Breast epithelium (tissue), 4 donors: Measurements from ENCODE around the gene CLMP. TPM values are rescaled to one million over a fixed set of nuclear protein-coding genes. Genes with fewer than 3 reads are reported as not detected.
"Not testable (repeated sequence)": the region's sequence is repeated elsewhere in the genome, so short reads cannot be mapped to it uniquely, and the experiment has no call there.

ENCODE experiments used
- DNase-seq, 2 donors: peaks; one replicate each; pipeline ENCODE4 v3.0.0-alpha.2; 2019; ENCODE audit warnings: low spot score in 2 of 2
- H3K27ac ChIP-seq, 2 donors: fragments of 200-600 bp; sonication (generic) in 1 of 2; one replicate each; pipeline ENCODE4 v1.5.1; 2016 to 2019; ENCODE audit warnings: mild to moderate bottlenecking in 1 of 2
- H3K27me3 ChIP-seq, 2 donors: fragments of 200-600 bp; sonication (generic) in 1 of 2; one replicate each; pipeline versions ENCODE4 v1.5.1 to v1.6.0; 2017 to 2019; ENCODE audit warnings: control low read depth in 1 of 2, mild to moderate bottlenecking in 1 of 2
- H3K36me3 ChIP-seq: fragments of 200-600 bp; one replicate; pipeline ENCODE4 v1.5.1; 2019
- H3K4me1 ChIP-seq, 2 donors: fragments of 200-600 bp; sonication (generic); one replicate each; pipeline ENCODE4 v1.5.1; 2016 to 2019; ENCODE audit warnings: control low read depth in 1 of 2
- H3K4me3 ChIP-seq, 3 donors: fragments of 200-600 bp; sonication (generic); 1 replicate in 2 of 3; 2 replicates in 1 of 3; pipeline ENCODE4 v1.5.1; 2016 to 2019; ENCODE audit warnings: mild to moderate bottlenecking in 3 of 3, moderate library complexity in 2 of 3
- H3K9me3 ChIP-seq, 2 donors: fragments of 200-600 bp; sonication (generic) in 1 of 2; one replicate each; pipeline ENCODE4 v1.5.1; 2016 to 2019; ENCODE audit warnings: control low read depth in 1 of 2
- POLR2A ChIP-seq: fragments of 450-650 bp; IDR thresholded peaks from one replicate; pipeline ENCODE4 v1.6.1; 2016; ENCODE audit warnings: antibody characterized with exemption, mild to moderate bottlenecking, moderate library complexity
- POLR2AphosphoS5 ChIP-seq, 3 donors: sonication (generic); formaldehyde crosslinking; IDR thresholded peaks; one replicate each; pipeline ENCODE4 v1.6.1; 2017; ENCODE audit warnings: antibody characterized with exemption in 3 of 3
- intact Hi-C: fragments of 100-400 bp; cut with DNase I; formaldehyde crosslinking; loops from one replicate; pipeline ENCODE4 v1.15.1; 2023; ENCODE audit warnings: low total_unique reads
- total RNA-seq, 3 donors: library from RNA; depleted of rRNA; stranded (reverse); fragments of >200 nt; gene quantifications; one replicate each; pipeline ENCODE4 v1.1.0, GENCODE V29; 2016
- TF ChIP-seq, protein P1 (sequence below), 3 donors: fragments of 450-650 bp; IDR thresholded peaks; one replicate each; pipeline ENCODE4 v1.5.1; 2016 to 2017; ENCODE audit warnings: antibody characterized with exemption in 3 of 3, mild to moderate bottlenecking in 3 of 3, moderate library complexity in 3 of 3

The CLMP gene
- total RNA-seq, 3 donors from 2014 or later = 70.8 to 241 (median 82.9) TPM

- H3K4me3 ChIP-seq = no peak overlapping the region
- H3K36me3 ChIP-seq = no peaks in the 10 kb centered on the region
- no peaks in the 10 kb centered on the region for H3K4me1 ChIP-seq
- TF ChIP-seq POLR2A = no peak
- no peak overlapping the region for H3K27ac ChIP-seq
- DNase-seq = no peak
- no peaks in the 10 kb centered on the region for H3K9me3 ChIP-seq
- intact Hi-C loops = no loop called here
- no peaks in the 10 kb centered on the region for H3K27me3 ChIP-seq
These were observed 55.8 kb downstream of the CLMP start for GRCh38 chr11:123139206-123139605.

DNA sequence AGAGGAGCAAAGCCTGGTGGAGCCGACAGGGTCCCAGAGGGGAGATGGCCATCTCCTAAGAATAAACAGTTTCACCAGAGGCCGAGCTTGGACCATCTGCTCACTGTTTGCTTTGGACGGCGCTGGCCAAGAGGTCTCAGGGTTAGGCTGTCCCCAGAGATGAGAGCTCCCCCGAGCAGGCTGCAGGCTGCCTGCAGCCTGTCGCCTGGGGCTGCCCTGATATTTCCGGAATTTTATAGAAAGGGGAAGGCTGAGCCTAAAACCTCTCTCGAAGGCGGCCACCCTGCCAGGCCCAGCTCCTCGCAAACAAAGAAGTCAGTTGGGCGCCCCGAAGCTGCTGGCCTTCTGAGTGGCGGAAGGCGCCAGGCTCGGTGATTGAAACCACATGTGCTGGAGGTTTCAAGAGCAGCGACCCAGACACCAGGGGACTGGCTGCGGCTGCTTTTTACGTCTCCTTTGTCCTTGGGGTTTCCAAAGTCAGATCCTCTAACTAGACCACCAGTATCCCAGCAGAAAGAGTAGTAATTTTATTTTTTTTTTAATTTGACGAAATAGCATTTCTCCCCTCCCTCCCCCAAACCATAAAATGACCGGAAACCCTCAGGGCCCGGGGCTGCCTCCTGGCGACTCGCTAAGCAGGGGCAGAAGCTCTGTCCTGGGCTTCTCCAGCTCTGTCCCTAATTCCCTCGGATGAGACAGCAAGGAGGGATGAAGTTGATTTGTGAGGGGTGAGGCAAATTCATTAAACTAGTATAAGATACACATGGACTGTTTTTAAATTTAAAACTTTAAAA is 57.4 kb downstream of the CLMP start:
- Histone ChIP-seq H3K4me1 (no peaks in the 10 kb centered on the region), H3K36me3 (no peaks in the 10 kb centered on the region), H3K9me3 (no peaks in the 10 kb centered on the region), H3K4me3 (peak overlapping the region; percentile 1 to 48 (median 10)), H3K27me3 (no peaks in the 10 kb centered on the region), H3K27ac (peak overlapping the region in 1 of 2 donors; percentile 80)
- intact Hi-C loops = no loop called here
- peak in 1 of 3 donors; percentile 19 for TF ChIP-seq POLR2AphosphoS5 (IDR thresholded peaks at IDR 0.05)
- TF ChIP-seq, protein P1, sequence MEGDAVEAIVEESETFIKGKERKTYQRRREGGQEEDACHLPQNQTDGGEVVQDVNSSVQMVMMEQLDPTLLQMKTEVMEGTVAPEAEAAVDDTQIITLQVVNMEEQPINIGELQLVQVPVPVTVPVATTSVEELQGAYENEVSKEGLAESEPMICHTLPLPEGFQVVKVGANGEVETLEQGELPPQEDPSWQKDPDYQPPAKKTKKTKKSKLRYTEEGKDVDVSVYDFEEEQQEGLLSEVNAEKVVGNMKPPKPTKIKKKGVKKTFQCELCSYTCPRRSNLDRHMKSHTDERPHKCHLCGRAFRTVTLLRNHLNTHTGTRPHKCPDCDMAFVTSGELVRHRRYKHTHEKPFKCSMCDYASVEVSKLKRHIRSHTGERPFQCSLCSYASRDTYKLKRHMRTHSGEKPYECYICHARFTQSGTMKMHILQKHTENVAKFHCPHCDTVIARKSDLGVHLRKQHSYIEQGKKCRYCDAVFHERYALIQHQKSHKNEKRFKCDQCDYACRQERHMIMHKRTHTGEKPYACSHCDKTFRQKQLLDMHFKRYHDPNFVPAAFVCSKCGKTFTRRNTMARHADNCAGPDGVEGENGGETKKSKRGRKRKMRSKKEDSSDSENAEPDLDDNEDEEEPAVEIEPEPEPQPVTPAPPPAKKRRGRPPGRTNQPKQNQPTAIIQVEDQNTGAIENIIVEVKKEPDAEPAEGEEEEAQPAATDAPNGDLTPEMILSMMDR (IDR thresholded peaks at IDR 0.05) = no peak
- DNase-seq = peak in 1 of 2 donors; percentile 55

DNA sequence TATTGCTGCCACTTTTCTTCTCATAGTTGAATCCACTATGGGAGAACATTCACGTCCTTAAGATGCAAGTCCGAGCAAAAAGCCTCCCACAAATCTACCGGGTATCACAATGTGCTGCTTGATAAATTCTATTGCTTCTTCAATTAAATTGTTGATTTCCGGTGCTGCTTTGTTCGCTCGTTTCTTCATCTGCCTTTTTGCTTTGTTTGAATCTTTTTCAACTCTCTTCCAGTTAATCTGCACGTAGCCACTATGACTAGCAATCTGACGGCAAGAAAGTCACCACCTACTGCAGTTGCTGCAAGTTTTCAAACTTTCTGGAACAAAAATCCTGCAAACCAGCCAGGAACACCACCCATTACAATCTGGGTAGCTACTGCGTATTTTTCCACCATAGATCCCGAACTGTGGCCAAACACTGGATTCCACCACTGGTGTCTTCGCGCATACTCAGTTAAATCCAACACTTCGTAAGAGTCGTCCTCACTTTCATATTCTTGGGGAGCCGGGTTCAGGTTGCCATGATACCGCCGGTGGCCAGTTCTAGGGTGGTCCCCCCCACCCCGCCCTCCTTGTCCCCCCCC is 59.1 kb downstream of the CLMP start:
- Histone ChIP-seq H3K36me3 (no peaks in the 10 kb centered on the region), H3K9me3 (no peaks in the 10 kb centered on the region), H3K4me3 (peak overlapping the region in 1 of 3 donors; percentile 17), H3K27me3 (no peaks in the 10 kb centered on the region), H3K27ac (no peak overlapping the region), H3K4me1 (no peaks in the 10 kb centered on the region)
- intact Hi-C loops = no loop called here
- TF ChIP-seq POLR2AphosphoS5 (IDR thresholded peaks at IDR 0.05) = no peak
- DNase-seq = no peak

DNA sequence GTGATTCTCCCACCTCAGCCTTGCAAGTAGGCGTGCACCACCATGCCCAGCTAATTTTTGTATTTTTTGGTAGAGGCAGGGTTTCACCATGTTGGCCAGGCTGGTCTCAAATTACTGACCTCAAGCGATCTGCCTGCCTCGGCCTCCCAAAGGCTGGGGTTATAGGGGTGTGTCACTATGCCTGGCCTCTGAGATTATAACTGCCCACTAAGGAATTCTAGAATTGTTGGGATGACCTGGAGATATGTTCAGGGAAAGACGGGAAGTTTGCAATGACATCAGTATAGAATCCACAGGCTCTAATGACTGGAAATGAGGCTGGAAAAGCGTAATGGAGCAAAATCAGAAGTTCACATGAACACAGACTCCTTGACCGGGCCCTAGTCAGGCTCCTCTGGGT is 62.2 kb downstream of the CLMP start:
- H3K4me3 ChIP-seq = no peak overlapping the region
- intact Hi-C loops = no loop called here
- peak overlapping the region; percentile 8 to 21 for H3K27ac ChIP-seq
- TF ChIP-seq POLR2AphosphoS5 (IDR thresholded peaks at IDR 0.05) (no peak), POLR2A (no peak)
- TF ChIP-seq, protein P1 (IDR thresholded peaks at IDR 0.05) = no peak
- H3K9me3 ChIP-seq = no peaks in the 10 kb centered on the region
- no peaks in the 10 kb centered on the region for H3K36me3 ChIP-seq
- H3K4me1 ChIP-seq = no peaks in the 10 kb centered on the region
- no peak for DNase-seq
- no peaks in the 10 kb centered on the region for H3K27me3 ChIP-seq

- DNase-seq, H3K4me1 ChIP-seq, H3K27me3 ChIP-seq, H3K9me3 ChIP-seq, H3K36me3 ChIP-seq, intact Hi-C loops, H3K4me3 ChIP-seq: not testable (repeated sequence)
- H3K27ac ChIP-seq = peak overlapping the region in 1 of 2 donors; percentile 21
These were observed 62.8 kb downstream of the CLMP start for GRCh38 chr11:123132034-123132766.

- DNase-seq = no peak
- TF ChIP-seq, protein P1 (IDR thresholded peaks at IDR 0.05) = no peak
- no peak for TF ChIP-seq POLR2AphosphoS5 (IDR thresholded peaks at IDR 0.05)
- no peak for TF ChIP-seq POLR2A
- H3K9me3 ChIP-seq = no peaks in the 10 kb centered on the region
- H3K27me3 ChIP-seq = no peaks in the 10 kb centered on the region
- H3K4me3 ChIP-seq = no peak overlapping the region
- H3K36me3 ChIP-seq = no peaks in the 10 kb centered on the region
- H3K4me1 ChIP-seq = no peaks in the 10 kb centered on the region
- H3K27ac ChIP-seq = peak overlapping the region; percentile 51 to 78
- intact Hi-C loops = no loop called here
These were observed 65.1 kb downstream of the CLMP start for GRCh38 chr11:123129920-123130319.
